HG02571 (cell line): Measurements from ENCODE around the gene ATG7.

Experiments
- ATAC-seq: cut with Tn5 transposase; IDR thresholded peaks from one replicate; pipeline ENCODE4 v1.9.1; 2021; ENCODE audit warnings: mild to moderate bottlenecking, moderate library complexity; ENCODE audit not compliant: unreplicated experiment

ATG7 gene

GRCh38 chr3:11548721-11549131, 276.5 kb downstream of the ATG7 start:
- ATAC-seq, result no peak

DNA sequence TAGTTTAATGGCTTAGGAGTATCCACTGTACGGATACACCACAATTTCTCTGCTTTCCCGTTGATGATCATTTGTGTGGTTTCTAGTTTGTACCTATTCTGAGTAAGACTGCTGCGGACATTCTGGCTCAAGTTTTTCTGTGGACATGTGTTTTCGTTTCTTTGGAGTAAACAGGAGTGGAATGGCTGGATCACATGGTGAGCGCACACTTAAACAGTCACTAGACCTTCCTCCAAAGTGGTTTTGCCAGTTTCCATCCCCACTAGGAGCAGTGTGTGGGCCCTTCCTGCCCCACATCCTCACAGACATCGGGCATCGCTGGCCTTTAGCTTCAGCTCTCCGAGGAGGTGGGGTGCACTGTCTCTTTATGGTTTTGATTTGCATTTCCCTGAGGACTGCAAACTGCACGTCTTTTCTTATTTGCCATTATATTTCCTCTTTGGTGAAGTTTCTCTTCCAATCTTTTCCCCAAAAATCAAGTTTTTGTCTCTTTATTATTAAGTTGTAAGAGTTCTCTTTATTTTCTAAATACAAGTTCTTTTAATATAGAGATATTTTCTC, 277.5 kb downstream of the ATG7 start:
- ATAC-seq, result no peak

- ATAC-seq, result no peak
Observed at GRCh38 chr3:11551036-11551435, 278.8 kb downstream of the ATG7 start.

GRCh38 chr3:11552289-11553264, 280.4 kb downstream of the ATG7 start:
- no peak for ATAC-seq

DNA sequence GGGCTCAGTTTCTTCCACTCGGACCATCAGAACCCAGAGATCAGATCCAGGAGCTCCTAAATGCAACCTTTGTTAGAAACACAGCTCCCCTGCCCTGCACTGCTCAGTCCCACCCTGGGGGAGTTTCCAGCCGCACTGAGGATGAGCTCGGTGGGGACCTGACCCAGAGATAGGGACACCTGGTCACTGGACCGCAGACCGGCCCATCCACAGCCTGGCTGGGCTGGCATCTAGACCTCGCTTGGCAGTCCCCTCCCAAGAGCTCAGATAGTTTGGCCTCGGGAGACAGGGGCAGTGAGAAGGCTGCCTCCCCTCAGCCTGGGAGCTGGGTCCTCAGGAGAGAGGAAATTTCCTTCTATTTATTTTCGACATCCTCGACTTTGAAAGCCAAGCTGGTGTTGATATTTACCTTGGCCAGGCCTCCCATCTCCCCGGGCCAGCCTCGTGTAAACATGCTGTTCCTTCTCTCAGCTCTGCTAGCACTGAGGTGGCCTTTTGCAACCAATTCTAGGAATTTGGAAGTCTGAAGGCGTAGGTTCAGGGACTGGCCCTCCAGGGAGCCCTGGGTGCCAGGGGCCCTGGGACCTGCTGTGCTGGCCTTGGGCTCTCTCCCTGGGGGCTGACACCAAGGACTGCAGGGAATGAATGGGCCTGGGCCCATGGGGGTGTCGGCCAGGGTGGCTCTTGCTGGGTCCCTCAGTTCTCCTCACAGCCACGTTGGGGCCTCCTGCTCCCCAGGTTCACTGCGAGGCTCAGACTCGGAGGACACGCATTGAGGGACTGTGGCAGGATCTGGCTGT, 281.4 kb downstream of the ATG7 start:
- ATAC-seq, result no peak

DNA sequence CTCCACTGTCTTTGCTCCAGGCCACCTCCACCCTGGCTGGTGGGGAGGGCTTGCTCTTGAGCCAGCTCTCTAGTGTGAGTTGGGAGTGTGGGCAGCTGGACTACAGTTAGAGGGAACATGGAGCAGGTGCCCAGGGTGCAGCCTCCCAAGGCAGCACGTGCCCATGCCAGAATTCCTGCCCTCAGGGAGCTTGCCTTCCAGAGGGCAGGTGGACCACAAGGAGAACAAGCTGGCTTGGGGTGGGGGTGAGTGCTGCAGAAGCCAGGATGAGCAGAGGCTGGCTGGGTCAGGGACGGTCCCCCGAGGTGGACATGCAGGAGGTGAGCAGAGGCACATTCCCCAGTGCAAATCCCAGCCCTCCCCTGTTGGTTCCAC, 282.0 kb downstream of the ATG7 start:
- ATAC-seq, result no peak

GRCh38 chr3:11554666-11555065, 282.5 kb downstream of the ATG7 start:
- ATAC-seq, result no peak

- ATAC-seq, result no peak
Observed at GRCh38 chr3:11555211-11555782, 283.1 kb downstream of the ATG7 start.

DNA sequence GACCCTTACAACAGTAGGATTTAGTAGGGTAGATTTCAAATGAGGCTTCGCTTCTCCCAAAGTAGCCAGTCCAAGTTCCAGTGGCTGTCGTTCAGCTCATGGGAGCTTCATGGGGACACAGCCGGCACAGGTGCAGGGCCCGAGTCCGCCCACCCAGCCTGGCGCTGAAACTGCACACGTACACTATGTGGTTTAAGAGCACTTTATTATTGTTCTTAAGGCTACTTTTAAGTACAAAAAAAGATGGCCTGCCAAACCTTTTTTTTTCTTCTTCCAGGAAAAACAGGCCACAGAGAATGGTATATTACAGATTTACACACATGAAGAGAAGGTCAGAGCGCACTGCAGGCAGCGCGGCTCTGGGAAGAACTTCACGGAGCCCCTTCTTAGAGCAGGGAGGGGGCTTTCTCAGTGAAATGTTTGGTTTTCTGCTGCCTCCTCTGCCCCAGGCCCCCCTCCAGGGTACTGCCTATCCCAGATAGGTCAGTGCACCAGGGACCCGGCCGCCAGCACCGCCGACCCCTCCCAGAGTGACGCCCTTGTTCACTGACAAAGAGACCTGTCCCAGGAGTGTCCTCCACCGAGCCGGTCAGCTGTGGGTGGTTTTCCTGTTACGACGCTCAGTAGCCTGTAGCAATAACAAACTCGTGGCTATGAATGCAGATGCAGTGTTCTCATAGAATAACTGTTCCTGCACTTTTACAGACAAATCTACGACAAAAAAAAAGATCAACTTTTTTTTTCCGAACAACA, 283.9 kb downstream of the ATG7 start:
- ATAC-seq, result no peak

DNA sequence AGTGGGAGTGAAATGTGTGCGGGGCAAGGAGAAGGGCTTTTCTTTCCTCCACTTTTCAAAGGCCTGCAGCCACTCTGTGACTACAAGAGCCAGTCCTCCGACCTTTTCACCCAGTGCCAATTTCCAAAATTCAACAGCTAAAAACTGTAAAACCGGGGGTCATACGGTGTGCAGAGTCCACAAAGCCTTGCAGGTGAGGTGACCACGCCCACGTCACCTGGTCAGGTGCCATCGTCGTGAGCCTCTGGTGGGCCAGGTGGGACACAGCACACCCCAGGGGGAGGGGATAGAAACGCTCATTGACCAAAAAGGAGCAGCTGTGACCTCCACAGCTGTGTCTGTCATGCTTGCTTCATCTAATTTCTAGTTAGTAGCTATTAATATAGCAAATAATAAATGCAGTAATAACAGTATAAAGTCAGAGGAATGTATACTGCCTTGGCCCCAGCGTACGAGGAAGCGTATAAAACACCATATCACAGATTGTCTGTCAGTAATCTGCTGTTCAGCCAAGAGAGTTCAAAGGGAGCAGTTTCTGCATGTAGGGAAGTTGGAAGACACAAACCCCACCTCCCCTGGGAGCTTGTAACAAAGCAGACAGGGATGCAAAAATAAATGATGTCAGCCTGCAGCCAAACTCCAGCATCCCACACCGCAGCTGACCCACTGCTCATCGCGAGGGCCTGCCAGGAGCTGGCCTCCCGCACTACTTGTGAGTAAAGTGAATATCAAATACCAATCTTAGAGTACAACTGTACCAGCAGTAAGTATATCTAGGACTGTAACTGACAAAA, 284.9 kb downstream of the ATG7 start:
- ATAC-seq, result no peak

- no peak for ATAC-seq
Observed at GRCh38 chr3:11558002-11558401, 285.8 kb downstream of the ATG7 start.

- ATAC-seq, result no peak
Observed at GRCh38 chr3:11558411-11558903, 286.3 kb downstream of the ATG7 start.

DNA sequence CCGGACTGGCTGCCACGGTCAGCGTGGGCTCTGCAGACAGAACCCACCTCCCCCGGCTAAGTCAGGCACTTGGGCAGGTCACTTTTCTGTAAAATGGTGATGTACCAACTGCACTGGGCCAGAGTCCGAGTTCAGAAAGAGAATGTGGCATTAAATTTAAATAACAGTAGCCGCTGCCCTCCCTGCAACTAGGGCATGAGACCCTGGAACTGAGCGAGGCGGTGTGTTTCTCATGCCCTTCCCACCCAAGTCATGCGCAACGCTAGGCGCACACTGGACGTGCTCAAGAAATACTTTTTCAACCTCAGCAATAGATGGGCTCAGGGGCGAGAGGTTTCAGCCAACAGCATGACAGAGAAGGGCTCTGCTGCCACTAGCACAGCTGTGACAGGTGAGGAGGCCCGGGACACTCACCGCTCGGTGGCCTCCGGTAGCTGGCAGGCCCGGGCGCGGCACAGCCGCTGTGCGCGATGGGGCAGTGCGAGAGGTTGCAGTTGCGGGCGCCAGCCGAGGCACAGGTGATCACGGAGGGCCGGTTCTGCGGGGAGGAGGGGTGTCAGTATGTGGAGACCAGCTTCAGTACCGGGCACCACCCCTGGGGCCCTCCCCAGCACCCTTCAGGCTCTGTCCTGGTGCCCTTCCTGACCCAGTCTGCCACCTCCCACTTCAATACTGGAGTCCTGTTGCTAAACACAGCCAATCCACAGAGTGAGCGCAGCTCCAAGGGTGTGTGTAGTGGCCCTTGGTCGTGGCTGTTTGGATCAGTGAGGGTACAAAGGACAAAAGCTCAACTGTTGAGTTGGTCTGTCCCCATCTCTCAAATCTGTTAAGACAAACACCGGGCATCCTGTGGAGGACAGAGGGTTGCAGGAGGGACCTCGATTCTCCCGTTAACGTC, 287.0 kb downstream of the ATG7 start:
- no peak for ATAC-seq

- no peak for ATAC-seq
Observed at GRCh38 chr3:11559816-11560633, 287.8 kb downstream of the ATG7 start.

GRCh38 chr3:11560746-11561145, 288.5 kb downstream of the ATG7 start:
- no peak for ATAC-seq

DNA sequence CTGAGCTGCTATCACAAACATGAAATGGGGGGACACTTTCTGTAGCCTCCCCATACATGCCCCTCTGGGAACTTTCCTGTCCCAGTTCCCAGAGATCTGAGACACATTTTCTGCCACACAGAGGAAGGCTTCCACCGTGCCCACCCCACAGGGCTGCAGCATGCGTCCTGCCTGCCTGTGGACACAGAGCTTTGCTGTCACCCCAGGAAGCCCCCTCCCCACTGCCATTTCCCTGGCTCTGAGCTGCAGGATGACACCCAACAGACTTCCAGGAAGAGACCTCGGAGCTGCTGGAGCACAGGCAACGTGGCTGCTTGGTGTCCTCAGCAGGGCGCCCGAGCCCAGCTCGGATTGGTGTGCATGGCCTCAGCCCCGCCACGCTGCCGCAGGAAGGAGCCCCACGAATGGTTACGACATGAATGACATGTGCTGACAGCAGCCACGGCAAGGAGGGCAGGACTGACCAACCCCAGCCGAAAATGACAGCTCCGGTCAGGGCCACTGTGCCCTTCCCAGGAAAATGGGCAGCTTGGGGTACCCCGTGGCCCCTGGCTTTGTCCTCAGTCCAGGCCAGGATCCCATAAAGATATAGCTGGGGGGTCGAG, 290.2 kb downstream of the ATG7 start:
- no peak for ATAC-seq

DNA sequence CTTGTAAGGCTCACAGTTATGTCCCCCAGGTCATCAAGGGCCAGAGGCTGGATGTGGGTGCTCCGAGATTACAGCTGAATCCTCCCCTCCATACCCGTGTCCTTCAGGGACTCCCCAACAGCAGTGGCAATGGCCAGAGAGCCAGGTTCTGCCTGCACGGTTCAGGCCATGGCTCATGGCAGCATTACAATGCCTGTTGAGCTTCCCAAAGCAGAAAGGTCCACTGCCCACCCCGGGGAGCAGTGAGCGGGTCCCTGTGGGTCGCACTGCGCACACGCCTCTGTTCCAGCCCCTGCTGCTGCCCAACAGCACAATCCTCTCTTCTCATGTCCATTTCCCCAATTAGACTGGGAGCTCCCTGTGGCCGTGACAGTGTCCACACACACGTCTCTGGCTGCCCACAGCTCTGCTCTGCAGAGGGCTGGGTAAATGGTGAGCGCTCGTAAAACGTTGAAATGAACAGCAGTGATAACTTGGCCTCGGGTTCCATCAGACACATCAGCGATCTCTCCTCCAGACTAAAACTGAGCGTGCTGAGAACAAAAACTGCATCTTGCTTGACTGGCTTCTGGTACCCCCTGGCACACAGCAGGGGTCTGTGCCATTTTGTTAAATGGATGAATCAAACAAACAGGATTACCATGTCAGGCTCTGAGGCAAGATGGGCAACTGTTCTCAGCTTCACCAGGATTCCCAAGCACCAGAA, 291.1 kb downstream of the ATG7 start:
- ATAC-seq, result no peak
